ENCODE data around the gene VPS26A. TPM values are rescaled to one million over a fixed set of nuclear protein-coding genes. Genes with fewer than 3 reads are reported as not detected.

Gene VPS26A
- total and polyA plus RNA-seq, 2 experiments from 2014 or later = 29.0 to 41.6 TPM

GRCh38 chr10:69100136-69100872 lies 23.7 kb upstream of the VPS26A start:
- Mint-ChIP-seq H3K4me3 (peak overlapping the region; percentile 8; the same call in 1 of the 3 replicates), H3K27ac (peak overlapping the region; percentile 10; the same call in 1 of the 2 replicates), H3K4me1 (peaks cover 8% of the 10 kb centered on the region), H3K27me3 (ENCODE audit: insufficient read depth, low read depth, poor library complexity) (peaks cover 4% of the 10 kb centered on the region), H3K9me3 (no peaks in the 10 kb centered on the region), H3K36me3 (ENCODE audit: low read depth) (no peaks in the 10 kb centered on the region)
- TF ChIP-seq EZH2 (IDR thresholded peaks at IDR 0.05; ENCODE audit: low read depth, unreplicated experiment) (no peak), ZNF462 (CRISPR knock-in tag; IDR thresholded peaks at IDR 0.05) (no peak), ETS1 (IDR thresholded peaks at IDR 0.05) (no peak), EZH2phosphoT487 (IDR thresholded peaks at IDR 0.05; ENCODE audit: unreplicated experiment) (no peak), REST (IDR thresholded peaks at IDR 0.05; ENCODE audit: unreplicated experiment) (no peak), JUNB (IDR thresholded peaks at IDR 0.05; ENCODE audit: unreplicated experiment) (no peak), NANOG (IDR thresholded peaks at IDR 0.05; ENCODE audit: borderline replicate concordance) (no peak), STAT1 (IDR thresholded peaks at IDR 0.05; ENCODE audit: unreplicated experiment) (no peak), CREB1 (CRISPR knock-in tag; IDR thresholded peaks at IDR 0.05; ENCODE audit: low read depth) (no peak), ZNF114 (CRISPR knock-in tag; IDR thresholded peaks at IDR 0.05) (no peak), CTCF (conservative IDR thresholded peaks at IDR 0.05; ENCODE audit: low read depth in 2 of 2) (no peak), POLR2AphosphoS5 (IDR thresholded peaks at IDR 0.05; ENCODE audit: low read depth) (no peak), ZNF331 (CRISPR knock-in tag; IDR thresholded peaks at IDR 0.05; ENCODE audit: low read depth) (no peak)
- peak; percentile 76 for DNase-seq (ENCODE audit: low spot score)
- ATAC-seq = peak; percentile 100
- H3K27me3 ChIP-seq (ENCODE audit: insufficient read depth) = no peaks in the 10 kb centered on the region
- no peaks in the 10 kb centered on the region for H3F3A ChIP-seq (replicated peaks; ENCODE audit: low read depth)
- peak overlapping the region; percentile 88 for H2AFZ ChIP-seq
- no peaks in the 10 kb centered on the region for H3K79me2 ChIP-seq (replicated peaks; ENCODE audit: insufficient read depth)
- no peak overlapping the region for H3K27ac ChIP-seq (ENCODE audit: low read depth)
- no peaks in the 10 kb centered on the region for H3K4me1 ChIP-seq (ENCODE audit: insufficient read depth)
- no peaks in the 10 kb centered on the region for H3K36me3 ChIP-seq (ENCODE audit: insufficient read depth)
- H4K20me1 ChIP-seq (replicated peaks; ENCODE audit: insufficient read depth) = no peaks in the 10 kb centered on the region
- no peak overlapping the region for H3K4me2 ChIP-seq
- H3K4me3 ChIP-seq = no peak overlapping the region
- no peaks in the 10 kb centered on the region for H3K9me2 ChIP-seq (ENCODE audit: insufficient read depth)

Data from GM23338 (cell line).